MV-4-11 (cell line): ENCODE results near the gene GDF3.
A peak's percentile ranks its signal among the peaks of the same experiment; 100 is the strongest.
"Not testable (repeated sequence)": the region's sequence is repeated elsewhere in the genome, so short reads cannot be mapped to it uniquely, and the experiment has no call there.

Source experiments
- DNase-seq: peaks from one replicate; lab custom pipeline; 2025; lab: John Stamatoyannopoulos, UW

The GDF3 gene

GRCh38 chr12:7695566-7696197 is at the start of gene GDF3:
GDF3 (minus strand) TSS chr12:7695775; CDS start chr12:7695728, 47 bp downstream.
- DNase-seq = no peak

DNA sequence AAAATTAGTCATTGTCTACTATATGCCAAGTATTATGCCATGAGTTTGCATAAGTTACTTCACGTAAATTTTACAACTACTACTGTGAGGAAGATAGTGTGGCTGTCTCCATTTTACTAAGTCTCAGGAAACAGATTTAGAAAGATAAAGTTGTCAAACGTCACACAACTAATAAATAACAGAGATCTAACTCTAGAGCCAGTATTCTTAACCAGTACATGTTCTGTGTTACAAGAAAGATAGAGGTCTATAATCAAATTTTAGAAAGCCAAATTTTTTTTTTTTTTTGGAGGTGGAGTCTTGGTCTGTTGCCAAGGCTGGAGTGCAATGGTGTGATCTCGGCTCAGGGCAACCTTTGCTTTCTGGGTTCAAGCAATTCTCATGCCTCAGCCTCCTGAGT is 37.4 kb upstream of the GDF3 start:
- no peak for DNase-seq

GRCh38 chr12:7731486-7731885 is 35.9 kb upstream of the GDF3 start:
- no peak for DNase-seq

DNA sequence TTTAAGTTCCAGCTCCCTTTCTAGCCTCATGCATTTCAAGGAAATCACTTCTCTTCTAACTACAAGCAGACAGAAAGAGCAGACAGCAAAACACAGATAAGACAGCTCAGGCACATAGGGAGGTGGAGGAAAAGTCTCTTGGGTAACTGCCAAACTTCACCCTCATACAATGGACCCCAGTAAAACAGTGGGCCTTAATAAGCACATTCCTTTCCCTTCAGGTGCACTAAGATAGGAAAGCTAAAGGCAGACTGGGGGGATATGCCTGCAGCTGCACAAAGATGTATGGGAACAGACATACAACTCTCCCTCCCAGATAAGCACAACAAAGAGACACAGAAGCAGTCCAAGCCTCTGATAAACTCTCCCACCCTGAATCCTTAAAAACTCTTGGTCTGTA is 35.4 kb upstream of the GDF3 start:
- not testable (repeated sequence) for DNase-seq

DNA sequence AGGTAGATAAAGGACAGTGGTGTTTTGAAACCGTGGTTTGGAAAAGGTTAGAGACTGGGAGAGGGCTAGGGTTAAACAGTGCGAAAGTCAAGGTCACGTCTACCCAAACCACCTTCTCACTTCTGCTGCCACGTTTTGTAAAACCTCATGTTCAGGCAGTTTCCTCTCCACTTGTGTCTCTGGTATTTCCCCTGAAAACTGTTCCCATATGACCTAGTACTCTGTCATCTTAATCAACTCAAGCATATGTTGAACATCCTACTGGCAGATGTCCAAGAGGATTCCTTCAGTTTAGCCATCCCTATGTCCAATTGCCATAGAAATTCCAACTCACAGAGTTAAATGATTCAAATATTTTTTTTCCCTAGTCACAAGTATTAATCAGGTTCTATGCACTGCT is 34.2 kb upstream of the GDF3 start:
- DNase-seq = no peak

- DNase-seq = no peak
Measured at GRCh38 chr12:7723926-7724325, 28.4 kb upstream of the GDF3 start.

DNA sequence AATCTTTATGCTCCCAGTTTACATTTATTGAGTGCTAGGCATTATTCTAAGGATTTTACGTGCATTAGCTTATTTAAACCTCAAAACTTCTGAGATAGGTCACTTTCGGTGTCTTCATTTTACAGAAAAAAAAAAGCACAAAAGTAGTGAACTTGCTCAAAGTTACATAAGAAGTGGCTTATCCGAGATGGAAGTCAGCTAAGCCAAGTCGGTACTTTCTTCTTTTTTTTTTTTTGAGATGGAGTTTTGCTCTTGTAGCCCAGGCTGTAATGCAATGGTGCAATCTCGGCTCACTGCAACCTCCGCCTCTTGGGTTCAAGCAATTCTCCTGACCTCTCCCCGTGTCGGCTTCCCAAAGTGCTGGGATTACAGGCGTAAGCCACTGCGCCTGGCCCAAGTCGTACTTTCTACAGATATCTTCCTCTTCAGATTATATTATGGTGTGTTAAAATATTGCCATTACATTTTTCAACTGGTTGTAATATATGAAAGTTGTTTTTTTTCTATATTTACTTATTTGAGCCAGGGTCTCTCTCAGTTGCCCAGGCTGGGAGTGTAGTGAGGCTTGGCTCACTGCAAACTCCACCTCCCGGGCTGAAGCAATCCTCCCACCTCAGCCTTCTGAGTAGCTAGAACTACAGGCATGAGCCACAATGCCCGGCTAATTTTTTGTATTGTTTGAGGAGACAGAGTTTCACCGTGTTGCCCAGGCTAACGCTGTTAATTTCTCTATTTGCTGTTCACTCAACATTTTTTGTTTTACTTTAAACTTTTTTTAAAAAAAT is 24.6 kb upstream of the GDF3 start:
- DNase-seq = peak; percentile 43

GRCh38 chr12:7716381-7716780 is 20.8 kb upstream of the GDF3 start:
- peak; percentile 60 for DNase-seq

DNA sequence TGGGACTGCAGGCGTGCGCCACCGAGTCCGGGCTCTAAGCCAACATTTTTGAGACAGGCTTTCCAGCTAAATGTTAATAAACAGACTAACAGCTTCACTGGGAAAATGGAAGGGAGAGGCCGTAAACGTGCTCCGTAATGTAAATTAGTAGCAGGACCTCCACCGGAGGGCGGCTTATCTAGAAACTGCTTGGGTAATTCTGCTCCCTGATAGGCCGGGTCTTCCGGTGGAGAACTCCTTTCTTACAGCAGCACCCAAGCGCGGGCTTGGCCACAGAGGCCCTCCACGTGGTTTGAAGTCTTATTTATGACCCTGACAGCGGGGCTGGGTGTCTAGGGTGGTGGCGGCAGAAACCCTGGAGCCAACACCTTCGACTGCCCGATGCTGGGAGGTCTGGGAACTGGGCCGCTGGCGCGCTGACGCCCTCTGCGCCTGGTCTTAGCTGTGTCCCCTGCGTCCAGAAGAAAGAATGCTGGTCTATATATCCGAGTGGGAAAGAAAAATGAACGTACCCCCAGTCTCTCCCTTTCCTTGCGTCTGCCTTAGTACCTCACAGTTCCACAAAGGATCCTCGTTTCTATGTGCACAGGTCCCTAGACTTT is 17.4 kb upstream of the GDF3 start:
- DNase-seq = no peak

DNA sequence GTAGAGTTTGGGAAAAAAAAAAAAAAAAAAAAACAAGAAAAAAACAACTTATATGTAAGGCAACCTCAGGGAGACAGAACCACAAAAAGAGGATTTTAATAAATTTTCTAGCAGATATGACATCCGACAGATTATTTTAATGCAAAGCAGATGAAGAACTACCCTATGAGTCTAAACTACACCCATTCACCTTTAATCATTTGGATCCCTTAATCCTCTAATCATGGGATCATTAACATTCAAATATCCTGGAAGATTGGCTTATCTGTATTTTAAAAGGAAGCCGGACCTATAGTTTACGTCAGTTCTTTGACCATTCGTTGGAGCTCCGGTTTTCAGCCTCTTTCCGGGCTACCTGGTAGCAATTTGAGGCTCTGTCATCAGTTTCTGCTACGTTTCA is 15.6 kb upstream of the GDF3 start, which contains the start of gene DPPA3:
Gene DPPA3, plus strand, starts transcription at position 301 of the 400 bp plus-strand sequence. CDS start 138 bp downstream, outside the sequence.
- no peak for DNase-seq

DNA sequence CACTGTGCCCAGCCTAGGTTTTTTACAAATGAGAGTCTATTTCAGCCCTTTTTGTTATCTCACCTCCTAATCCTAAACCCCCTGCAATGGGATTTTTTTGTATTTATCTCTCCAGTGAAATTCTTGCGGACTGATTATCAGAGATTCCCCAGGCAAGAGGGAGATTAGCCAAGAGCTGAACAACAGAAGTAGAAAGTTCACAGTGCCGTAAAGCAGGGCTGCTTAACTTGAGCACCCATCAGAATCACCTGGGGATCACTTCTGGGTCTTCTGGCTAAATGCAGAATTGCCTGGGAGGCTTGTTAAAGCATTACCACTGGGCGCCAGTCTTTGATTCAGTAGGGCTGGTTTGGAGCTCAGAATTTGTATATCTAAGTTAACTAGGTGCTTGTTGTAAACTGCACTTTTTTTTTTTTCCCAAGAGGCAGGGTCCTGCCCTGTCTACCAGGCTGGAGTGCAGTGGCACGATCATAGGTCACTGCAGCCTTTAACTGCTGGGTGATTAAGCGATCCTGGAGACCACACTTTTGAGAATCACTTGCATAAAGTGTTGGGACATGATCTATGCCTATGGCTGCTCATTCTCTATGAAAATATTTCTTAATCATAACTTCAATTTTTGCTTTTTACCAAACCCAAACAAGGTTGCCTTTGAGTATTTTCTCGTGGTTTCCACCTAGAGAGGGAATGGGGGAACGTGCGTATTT is 14.5 kb upstream of the GDF3 start:
- DNase-seq = peak; percentile 37

DNA sequence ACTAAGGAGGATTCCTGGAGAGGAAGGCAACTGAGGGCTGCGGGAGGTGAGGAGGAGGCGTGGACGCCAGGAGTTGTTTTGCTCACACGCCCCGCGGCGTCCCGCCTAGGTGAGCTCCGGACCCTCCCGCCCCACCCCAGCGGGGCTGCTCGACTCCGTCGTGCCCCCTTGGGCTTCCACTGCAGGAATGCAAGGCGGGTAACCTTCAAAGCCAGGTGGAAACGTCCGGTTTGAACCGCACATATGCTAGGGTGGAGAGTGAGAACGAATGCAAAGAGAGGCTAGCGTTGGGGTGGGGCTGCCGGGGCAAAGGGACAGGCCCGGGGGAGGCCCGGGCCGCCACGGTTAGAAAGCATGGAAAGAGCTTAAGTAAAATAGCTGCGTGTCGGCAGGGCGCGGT is 10.3 kb upstream of the GDF3 start:
- DNase-seq = no peak

DNA sequence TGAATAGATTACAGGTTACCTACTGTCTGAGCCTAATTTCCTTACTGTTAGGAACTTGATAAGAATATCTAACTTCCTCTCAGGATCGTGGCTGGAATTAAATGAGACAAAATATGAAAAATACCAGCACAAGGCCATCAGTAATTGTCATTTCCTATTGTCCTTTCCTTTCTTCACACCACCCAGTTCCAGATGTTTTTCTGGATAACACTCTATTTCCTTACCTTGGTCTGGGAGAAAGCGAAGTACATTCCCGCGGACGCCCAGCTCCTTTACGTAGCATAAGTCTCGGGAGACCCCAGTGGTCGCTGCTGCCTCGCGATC is 376 bp downstream of the GDF3 start:
- DNase-seq = no peak

- no peak for DNase-seq
Measured at GRCh38 chr12:7694556-7695236, 879 bp downstream of the GDF3 start.

- peak; percentile 53 for DNase-seq
Measured at GRCh38 chr12:7693793-7694192, 1.8 kb downstream of the GDF3 start.

GRCh38 chr12:7681535-7681934 is 14.0 kb downstream of the GDF3 start:
- no peak for DNase-seq

- DNase-seq = no peak
Measured at GRCh38 chr12:7679251-7680045, 16.1 kb downstream of the GDF3 start.

- peak; percentile 63 for DNase-seq
Measured at GRCh38 chr12:7678744-7679143, 16.8 kb downstream of the GDF3 start.

DNA sequence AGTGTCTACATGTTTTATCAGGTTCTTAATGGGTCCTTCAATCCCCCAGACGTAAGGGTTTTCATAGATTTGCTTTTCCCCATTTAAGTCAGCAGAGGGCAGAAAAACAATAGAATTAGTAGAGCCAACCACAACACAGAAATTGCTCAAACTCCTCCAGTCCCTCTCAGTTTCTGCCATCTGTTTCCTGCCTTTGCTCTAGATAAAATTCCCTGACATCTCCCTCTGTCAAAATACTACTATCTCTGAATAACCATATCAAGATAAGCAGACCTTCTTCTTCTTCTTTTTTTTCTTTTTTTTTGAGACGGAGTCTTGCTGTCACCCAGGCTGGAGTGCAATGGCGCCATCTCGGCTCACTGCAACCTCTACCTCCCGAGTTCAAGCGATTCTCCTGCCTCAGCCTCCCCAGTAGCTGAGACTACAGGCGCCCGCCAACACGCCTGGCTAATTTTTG is 18.1 kb downstream of the GDF3 start:
- DNase-seq = peak; percentile 93

GRCh38 chr12:7675455-7675854 is 20.1 kb downstream of the GDF3 start:
- peak; percentile 90 for DNase-seq

- DNase-seq = no peak
Measured at GRCh38 chr12:7668171-7668570, 27.4 kb downstream of the GDF3 start.
